ENCODE results near the gene ACER1. TPM values are rescaled to one million over a fixed set of nuclear protein-coding genes. Genes with fewer than 3 reads are reported as not detected.

Gene ACER1
- total and polyA plus RNA-seq, 2 experiments from 2014 or later, result not detected

DNA sequence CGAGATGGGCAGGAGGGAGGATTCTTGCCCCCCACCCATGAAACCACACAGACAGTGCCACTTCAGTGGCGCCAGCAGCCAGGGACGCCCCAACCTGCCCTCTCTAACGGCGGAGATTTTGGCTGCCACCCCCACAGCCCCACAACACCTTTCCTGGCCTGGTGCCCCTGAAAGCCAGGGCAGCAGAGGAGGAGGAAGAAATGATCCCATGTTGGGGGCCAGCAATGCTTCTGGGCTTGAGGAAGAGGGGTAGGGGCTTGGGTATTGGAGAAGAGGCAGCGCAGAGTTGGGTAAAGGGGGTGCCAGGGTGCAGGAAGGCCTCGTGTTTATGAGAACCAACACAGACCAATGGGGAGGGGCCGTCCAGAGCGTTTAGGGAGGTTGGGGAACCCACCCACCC, 55.4 kb downstream of the ACER1 start (continued):
- no peak for TF ChIP-seq EZH2 (IDR thresholded peaks at IDR 0.05; ENCODE audit: low read depth, unreplicated experiment)
- TF ChIP-seq JUNB (IDR thresholded peaks at IDR 0.05; ENCODE audit: unreplicated experiment), result no peak
- no peak for TF ChIP-seq ZNF331 (CRISPR knock-in tag; IDR thresholded peaks at IDR 0.05; ENCODE audit: low read depth)
- no peak for TF ChIP-seq NANOG (IDR thresholded peaks at IDR 0.05; ENCODE audit: borderline replicate concordance)

DNA sequence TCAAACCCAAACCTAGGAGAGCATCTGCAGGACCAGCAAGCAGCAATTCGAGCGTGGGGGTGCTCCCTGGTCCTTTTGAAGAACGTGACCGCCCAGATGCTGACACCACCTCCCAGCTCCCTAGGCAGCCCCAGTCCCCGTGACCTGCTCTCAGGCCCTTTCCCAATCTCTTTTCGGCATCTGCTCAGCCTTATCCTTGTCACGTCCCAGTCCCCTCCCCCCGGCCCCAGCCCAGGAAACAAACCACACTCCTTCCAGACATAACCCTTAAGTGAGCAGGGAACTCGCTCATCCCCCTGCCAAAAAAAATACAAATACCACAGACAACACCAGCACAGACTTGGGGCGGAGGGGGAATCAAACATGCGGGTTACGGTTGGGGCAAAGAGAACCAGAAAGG, 57.0 kb downstream of the ACER1 start:
- Histone ChIP-seq H3K27ac (ENCODE audit: low read depth) (no peak overlapping the region; the same call in 1 of the 2 replicates), H3K9me2 (ENCODE audit: insufficient read depth) (0 out of 2 replicates have a peak, but pooled peaks cover 4% of the 10 kb centered on the region), H3K4me3 (0 out of 2 replicates have a peak overlapping the region, but pooled peaks have one; percentile 30), H3K79me2 (replicated peaks; ENCODE audit: insufficient read depth) (peaks cover 79% of the 10 kb centered on the region), H3K36me3 (ENCODE audit: insufficient read depth) (no peaks in the 10 kb centered on the region), H2AFZ (no peak overlapping the region), H3K27me3 (ENCODE audit: insufficient read depth) (no peaks in the 10 kb centered on the region), H3K4me2 (0 out of 2 replicates have a peak overlapping the region, but pooled peaks have one; percentile 48), H3K4me1 (ENCODE audit: insufficient read depth) (peaks cover 59% of the 10 kb centered on the region), H3F3A (replicated peaks; ENCODE audit: low read depth) (0 out of 2 replicates have a peak, but pooled peaks cover 3% of the 10 kb centered on the region), H4K20me1 (replicated peaks; ENCODE audit: insufficient read depth) (peaks cover 51% of the 10 kb centered on the region)
- Mint-ChIP-seq H3K36me3 (ENCODE audit: low read depth) (peaks cover 10% of the 10 kb centered on the region; the same call in 2 of the 3 replicates), H3K9me3 (peaks cover 6% of the 10 kb centered on the region), H3K27ac (no peak overlapping the region), H3K4me1 (peaks cover 76% of the 10 kb centered on the region), H3K27me3 (ENCODE audit: insufficient read depth, low read depth, poor library complexity) (peaks cover 22% of the 10 kb centered on the region), H3K4me3 (peak overlapping the region; percentile 86; the same call in 1 of the 3 replicates)
- ATAC-seq (no peak), DNase-seq (ENCODE audit: low spot score) (no peak)
- TF ChIP-seq ZNF114 (CRISPR knock-in tag; IDR thresholded peaks at IDR 0.05) (no peak), EZH2phosphoT487 (IDR thresholded peaks at IDR 0.05; ENCODE audit: unreplicated experiment) (no peak), ZNF331 (CRISPR knock-in tag; IDR thresholded peaks at IDR 0.05; ENCODE audit: low read depth) (no peak), JUNB (IDR thresholded peaks at IDR 0.05; ENCODE audit: unreplicated experiment) (no peak), NANOG (IDR thresholded peaks at IDR 0.05; ENCODE audit: borderline replicate concordance) (no peak), STAT1 (IDR thresholded peaks at IDR 0.05; ENCODE audit: unreplicated experiment) (no peak), POLR2AphosphoS5 (IDR thresholded peaks at IDR 0.05; ENCODE audit: low read depth) (no peak), CREB1 (CRISPR knock-in tag; IDR thresholded peaks at IDR 0.05; ENCODE audit: low read depth) (no peak)
- TF ChIP-seq, protein P1, sequence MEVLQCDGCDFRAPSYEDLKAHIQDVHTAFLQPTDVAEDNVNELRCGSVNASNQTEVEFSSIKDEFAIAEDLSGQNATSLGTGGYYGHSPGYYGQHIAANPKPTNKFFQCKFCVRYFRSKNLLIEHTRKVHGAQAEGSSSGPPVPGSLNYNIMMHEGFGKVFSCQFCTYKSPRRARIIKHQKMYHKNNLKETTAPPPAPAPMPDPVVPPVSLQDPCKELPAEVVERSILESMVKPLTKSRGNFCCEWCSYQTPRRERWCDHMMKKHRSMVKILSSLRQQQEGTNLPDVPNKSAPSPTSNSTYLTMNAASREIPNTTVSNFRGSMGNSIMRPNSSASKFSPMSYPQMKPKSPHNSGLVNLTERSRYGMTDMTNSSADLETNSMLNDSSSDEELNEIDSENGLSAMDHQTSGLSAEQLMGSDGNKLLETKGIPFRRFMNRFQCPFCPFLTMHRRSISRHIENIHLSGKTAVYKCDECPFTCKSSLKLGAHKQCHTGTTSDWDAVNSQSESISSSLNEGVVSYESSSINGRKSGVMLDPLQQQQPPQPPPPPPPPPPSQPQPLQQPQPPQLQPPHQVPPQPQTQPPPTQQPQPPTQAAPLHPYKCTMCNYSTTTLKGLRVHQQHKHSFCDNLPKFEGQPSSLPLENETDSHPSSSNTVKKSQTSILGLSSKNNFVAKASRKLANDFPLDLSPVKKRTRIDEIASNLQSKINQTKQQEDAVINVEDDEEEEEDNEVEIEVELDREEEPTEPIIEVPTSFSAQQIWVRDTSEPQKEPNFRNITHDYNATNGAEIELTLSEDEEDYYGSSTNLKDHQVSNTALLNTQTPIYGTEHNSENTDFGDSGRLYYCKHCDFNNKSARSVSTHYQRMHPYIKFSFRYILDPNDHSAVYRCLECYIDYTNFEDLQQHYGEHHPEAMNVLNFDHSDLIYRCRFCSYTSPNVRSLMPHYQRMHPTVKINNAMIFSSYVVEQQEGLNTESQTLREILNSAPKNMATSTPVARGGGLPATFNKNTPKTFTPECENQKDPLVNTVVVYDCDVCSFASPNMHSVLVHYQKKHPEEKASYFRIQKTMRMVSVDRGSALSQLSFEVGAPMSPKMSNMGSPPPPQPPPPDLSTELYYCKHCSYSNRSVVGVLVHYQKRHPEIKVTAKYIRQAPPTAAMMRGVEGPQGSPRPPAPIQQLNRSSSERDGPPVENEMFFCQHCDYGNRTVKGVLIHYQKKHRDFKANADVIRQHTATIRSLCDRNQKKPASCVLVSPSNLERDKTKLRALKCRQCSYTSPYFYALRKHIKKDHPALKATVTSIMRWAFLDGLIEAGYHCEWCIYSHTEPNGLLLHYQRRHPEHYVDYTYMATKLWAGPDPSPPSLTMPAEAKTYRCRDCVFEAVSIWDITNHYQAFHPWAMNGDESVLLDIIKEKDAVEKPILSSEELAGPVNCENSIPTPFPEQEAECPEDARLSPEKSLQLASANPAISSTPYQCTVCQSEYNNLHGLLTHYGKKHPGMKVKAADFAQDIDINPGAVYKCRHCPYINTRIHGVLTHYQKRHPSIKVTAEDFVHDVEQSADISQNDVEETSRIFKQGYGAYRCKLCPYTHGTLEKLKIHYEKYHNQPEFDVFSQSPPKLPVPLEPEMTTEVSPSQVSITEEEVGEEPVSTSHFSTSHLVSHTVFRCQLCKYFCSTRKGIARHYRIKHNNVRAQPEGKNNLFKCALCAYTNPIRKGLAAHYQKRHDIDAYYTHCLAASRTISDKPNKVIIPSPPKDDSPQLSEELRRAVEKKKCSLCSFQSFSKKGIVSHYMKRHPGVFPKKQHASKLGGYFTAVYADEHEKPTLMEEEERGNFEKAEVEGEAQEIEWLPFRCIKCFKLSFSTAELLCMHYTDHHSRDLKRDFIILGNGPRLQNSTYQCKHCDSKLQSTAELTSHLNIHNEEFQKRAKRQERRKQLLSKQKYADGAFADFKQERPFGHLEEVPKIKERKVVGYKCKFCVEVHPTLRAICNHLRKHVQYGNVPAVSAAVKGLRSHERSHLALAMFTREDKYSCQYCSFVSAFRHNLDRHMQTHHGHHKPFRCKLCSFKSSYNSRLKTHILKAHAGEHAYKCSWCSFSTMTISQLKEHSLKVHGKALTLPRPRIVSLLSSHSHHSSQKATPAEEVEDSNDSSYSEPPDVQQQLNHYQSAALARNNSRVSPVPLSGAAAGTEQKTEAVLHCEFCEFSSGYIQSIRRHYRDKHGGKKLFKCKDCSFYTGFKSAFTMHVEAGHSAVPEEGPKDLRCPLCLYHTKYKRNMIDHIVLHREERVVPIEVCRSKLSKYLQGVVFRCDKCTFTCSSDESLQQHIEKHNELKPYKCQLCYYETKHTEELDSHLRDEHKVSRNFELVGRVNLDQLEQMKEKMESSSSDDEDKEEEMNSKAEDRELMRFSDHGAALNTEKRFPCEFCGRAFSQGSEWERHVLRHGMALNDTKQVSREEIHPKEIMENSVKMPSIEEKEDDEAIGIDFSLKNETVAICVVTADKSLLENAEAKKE (CRISPR knock-in tag; IDR thresholded peaks at IDR 0.05), result no peak
- TF ChIP-seq, protein P2, sequence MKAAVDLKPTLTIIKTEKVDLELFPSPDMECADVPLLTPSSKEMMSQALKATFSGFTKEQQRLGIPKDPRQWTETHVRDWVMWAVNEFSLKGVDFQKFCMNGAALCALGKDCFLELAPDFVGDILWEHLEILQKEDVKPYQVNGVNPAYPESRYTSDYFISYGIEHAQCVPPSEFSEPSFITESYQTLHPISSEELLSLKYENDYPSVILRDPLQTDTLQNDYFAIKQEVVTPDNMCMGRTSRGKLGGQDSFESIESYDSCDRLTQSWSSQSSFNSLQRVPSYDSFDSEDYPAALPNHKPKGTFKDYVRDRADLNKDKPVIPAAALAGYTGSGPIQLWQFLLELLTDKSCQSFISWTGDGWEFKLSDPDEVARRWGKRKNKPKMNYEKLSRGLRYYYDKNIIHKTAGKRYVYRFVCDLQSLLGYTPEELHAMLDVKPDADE (IDR thresholded peaks at IDR 0.05), result no peak
- TF ChIP-seq, protein P3, sequence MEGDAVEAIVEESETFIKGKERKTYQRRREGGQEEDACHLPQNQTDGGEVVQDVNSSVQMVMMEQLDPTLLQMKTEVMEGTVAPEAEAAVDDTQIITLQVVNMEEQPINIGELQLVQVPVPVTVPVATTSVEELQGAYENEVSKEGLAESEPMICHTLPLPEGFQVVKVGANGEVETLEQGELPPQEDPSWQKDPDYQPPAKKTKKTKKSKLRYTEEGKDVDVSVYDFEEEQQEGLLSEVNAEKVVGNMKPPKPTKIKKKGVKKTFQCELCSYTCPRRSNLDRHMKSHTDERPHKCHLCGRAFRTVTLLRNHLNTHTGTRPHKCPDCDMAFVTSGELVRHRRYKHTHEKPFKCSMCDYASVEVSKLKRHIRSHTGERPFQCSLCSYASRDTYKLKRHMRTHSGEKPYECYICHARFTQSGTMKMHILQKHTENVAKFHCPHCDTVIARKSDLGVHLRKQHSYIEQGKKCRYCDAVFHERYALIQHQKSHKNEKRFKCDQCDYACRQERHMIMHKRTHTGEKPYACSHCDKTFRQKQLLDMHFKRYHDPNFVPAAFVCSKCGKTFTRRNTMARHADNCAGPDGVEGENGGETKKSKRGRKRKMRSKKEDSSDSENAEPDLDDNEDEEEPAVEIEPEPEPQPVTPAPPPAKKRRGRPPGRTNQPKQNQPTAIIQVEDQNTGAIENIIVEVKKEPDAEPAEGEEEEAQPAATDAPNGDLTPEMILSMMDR (conservative IDR thresholded peaks at IDR 0.05; ENCODE audit: low read depth in 2 of 2), result no peak
- TF ChIP-seq, protein P4, sequence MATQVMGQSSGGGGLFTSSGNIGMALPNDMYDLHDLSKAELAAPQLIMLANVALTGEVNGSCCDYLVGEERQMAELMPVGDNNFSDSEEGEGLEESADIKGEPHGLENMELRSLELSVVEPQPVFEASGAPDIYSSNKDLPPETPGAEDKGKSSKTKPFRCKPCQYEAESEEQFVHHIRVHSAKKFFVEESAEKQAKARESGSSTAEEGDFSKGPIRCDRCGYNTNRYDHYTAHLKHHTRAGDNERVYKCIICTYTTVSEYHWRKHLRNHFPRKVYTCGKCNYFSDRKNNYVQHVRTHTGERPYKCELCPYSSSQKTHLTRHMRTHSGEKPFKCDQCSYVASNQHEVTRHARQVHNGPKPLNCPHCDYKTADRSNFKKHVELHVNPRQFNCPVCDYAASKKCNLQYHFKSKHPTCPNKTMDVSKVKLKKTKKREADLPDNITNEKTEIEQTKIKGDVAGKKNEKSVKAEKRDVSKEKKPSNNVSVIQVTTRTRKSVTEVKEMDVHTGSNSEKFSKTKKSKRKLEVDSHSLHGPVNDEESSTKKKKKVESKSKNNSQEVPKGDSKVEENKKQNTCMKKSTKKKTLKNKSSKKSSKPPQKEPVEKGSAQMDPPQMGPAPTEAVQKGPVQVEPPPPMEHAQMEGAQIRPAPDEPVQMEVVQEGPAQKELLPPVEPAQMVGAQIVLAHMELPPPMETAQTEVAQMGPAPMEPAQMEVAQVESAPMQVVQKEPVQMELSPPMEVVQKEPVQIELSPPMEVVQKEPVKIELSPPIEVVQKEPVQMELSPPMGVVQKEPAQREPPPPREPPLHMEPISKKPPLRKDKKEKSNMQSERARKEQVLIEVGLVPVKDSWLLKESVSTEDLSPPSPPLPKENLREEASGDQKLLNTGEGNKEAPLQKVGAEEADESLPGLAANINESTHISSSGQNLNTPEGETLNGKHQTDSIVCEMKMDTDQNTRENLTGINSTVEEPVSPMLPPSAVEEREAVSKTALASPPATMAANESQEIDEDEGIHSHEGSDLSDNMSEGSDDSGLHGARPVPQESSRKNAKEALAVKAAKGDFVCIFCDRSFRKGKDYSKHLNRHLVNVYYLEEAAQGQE (IDR thresholded peaks at IDR 0.05; ENCODE audit: unreplicated experiment), result no peak
